Measurements from ENCODE around the gene GCK.

GCK gene

GRCh38 chr7:44197474-44197873 lies 8.2 kb upstream of the GCK start:
- H3K9me3 ChIP-seq, result no peaks in the 10 kb centered on the region
- H3K36me3 ChIP-seq, result no peaks in the 10 kb centered on the region
- H3K4me3 ChIP-seq, result no peak overlapping the region
- no peak for DNase-seq
- intact Hi-C loops (cut with DNase I; ENCODE audit: low total_unique reads), result loop anchor here (5.0 kb wide), 1 partner anchor 125 kb away; no protein-coding TSS in a partner anchor
- peaks cover 0 to 12% of the 10 kb centered on the region in 2 donors for H3K27me3 ChIP-seq
- H3K27ac ChIP-seq, result no peak overlapping the region
- peaks cover 0 to 12% (median 10%) of the 10 kb centered on the region in 4 donors for H3K4me1 ChIP-seq
- no peak for TF ChIP-seq CTCF (IDR thresholded peaks at IDR 0.05)

- no peak overlapping the region for H3K4me3 ChIP-seq
- no peaks in the 10 kb centered on the region for H3K36me3 ChIP-seq
- intact Hi-C loops (cut with DNase I; ENCODE audit: low total_unique reads), result loop anchor here (5.0 kb wide), 1 partner anchor 124 kb away; no protein-coding TSS in a partner anchor
- peaks cover 0 to 15% of the 10 kb centered on the region in 2 donors for H3K27me3 ChIP-seq
- DNase-seq, result no peak
- peaks cover 0 to 2% (median 1%) of the 10 kb centered on the region in 4 donors for H3K4me1 ChIP-seq
- no peaks in the 10 kb centered on the region for H3K9me3 ChIP-seq
- peak; percentile 61 to 69 for TF ChIP-seq CTCF (IDR thresholded peaks at IDR 0.05)
- H3K27ac ChIP-seq, result no peak overlapping the region
Observed at GRCh38 chr7:44196450-44196872, 7.2 kb upstream of the GCK start.

GRCh38 chr7:44195889-44196288 lies 6.7 kb upstream of the GCK start:
- intact Hi-C loops (cut with DNase I; ENCODE audit: low total_unique reads), result loop anchor here (5.0 kb wide), 1 partner anchor 124 kb away; no protein-coding TSS in a partner anchor
- Histone ChIP-seq H3K27ac (no peak overlapping the region), H3K27me3 (peaks cover 0 to 15% of the 10 kb centered on the region in 2 donors), H3K36me3 (no peaks in the 10 kb centered on the region), H3K4me1 (no peaks in the 10 kb centered on the region), H3K9me3 (no peaks in the 10 kb centered on the region), H3K4me3 (no peak overlapping the region)
- DNase-seq, result no peak
- no peak for TF ChIP-seq CTCF (IDR thresholded peaks at IDR 0.05)

GRCh38 chr7:44194562-44195145 lies 5.4 kb upstream of the GCK start:
- intact Hi-C loops (cut with DNase I; ENCODE audit: low total_unique reads), result loop anchor here (5.0 kb wide), 1 partner anchor 122 kb away; no protein-coding TSS in a partner anchor
- Histone ChIP-seq H3K4me1 (no peaks in the 10 kb centered on the region), H3K9me3 (no peaks in the 10 kb centered on the region), H3K27ac (no peak overlapping the region), H3K36me3 (no peaks in the 10 kb centered on the region), H3K4me3 (no peak overlapping the region), H3K27me3 (peaks cover 0 to 20% of the 10 kb centered on the region in 2 donors)
- no peak for TF ChIP-seq CTCF (IDR thresholded peaks at IDR 0.05)
- DNase-seq, result no peak

- Histone ChIP-seq H3K4me3 (no peak overlapping the region), H3K4me1 (no peaks in the 10 kb centered on the region), H3K27me3 (peaks cover 0 to 24% of the 10 kb centered on the region in 2 donors), H3K36me3 (no peaks in the 10 kb centered on the region), H3K9me3 (no peaks in the 10 kb centered on the region), H3K27ac (no peak overlapping the region)
- DNase-seq, result no peak
- TF ChIP-seq CTCF (IDR thresholded peaks at IDR 0.05), result no peak
- intact Hi-C loops (cut with DNase I; ENCODE audit: low total_unique reads), result no loop called here
Observed at GRCh38 chr7:44194069-44194468, 4.8 kb upstream of the GCK start.

All from tibial artery (tissue), 4 donors.